ENCODE results near the gene B4GALT3. TPM values are rescaled to one million over a fixed set of nuclear protein-coding genes. Genes with fewer than 3 reads are reported as not detected.

The B4GALT3 gene
- total and polyA plus RNA-seq, 2 of the 8 experiments (the other 6 are each of a cell fraction or from before 2014, with no cell fraction given), result 42.3 to 43.0 TPM

- TF ChIP-seq CHD7 (IDR thresholded peaks at IDR 0.05; ENCODE audit: insufficient replicate concordance, low read length) (no peak), SRF (IDR thresholded peaks at IDR 0.05; ENCODE audit: low read depth, low read length) (no peak), ASH2L (IDR thresholded peaks at IDR 0.05; ENCODE audit: low read length) (no peak), SUZ12 (IDR thresholded peaks at IDR 0.05; ENCODE audit: low read length) (no peak), POLR2A (IDR thresholded peaks at IDR 0.05; ENCODE audit: control extremely low read depth in 1 of 2, low read depth in 2 of 2, low read length in 2 of 2) (no peak), PHF8 (conservative IDR thresholded peaks at IDR 0.05; ENCODE audit: low read depth, low read length) (no peak), KDM1A (IDR thresholded peaks at IDR 0.05; ENCODE audit: borderline replicate concordance, low read length) (no peak), MAFK (IDR thresholded peaks at IDR 0.05; ENCODE audit: low read depth, low read length) (no peak), BCL11A (IDR thresholded peaks at IDR 0.05; ENCODE audit: low read depth in 2 of 2, low read length in 2 of 2) (no peak), JUN (IDR thresholded peaks at IDR 0.05; ENCODE audit: low read depth, low read length) (no peak), SIX5 (IDR thresholded peaks at IDR 0.05; ENCODE audit: low read depth, low read length) (no peak)
These were observed 2.4 kb upstream of the B4GALT3 start (continued) for GRCh38 chr1:161179698-161180097.

Data from H1 (cell line).